WTC11 (cell line): Measurements from ENCODE around the gene HBG1.

Experiments
- JUN ChIP-seq: sonication (generic); formaldehyde crosslinking; IDR thresholded peaks from 2 replicates; pipeline ENCODE4 v1.8.0; 2023; ENCODE audit warnings: mild to moderate bottlenecking, missing genetic modification reagents
- ZNF423 ChIP-seq: fragments of 250-450 bp; sonication (Bioruptor Pico); IDR thresholded peaks from 2 replicates; pipeline ENCODE4 v2.1.2; 2022; ENCODE audit warnings: mild to moderate bottlenecking, moderate library complexity
- TF ChIP-seq, protein P1 (sequence below): sonication (generic); formaldehyde crosslinking; IDR thresholded peaks from 2 replicates; pipeline ENCODE4 v1.8.0; 2022; ENCODE audit warnings: mild to moderate bottlenecking, missing genetic modification reagents
- TF ChIP-seq, protein P2 (sequence below): sonication (generic); formaldehyde crosslinking; IDR thresholded peaks from 2 replicates; pipeline ENCODE4 v1.8.1; 2023; ENCODE audit warnings: mild to moderate bottlenecking, missing genetic modification reagents
- TF ChIP-seq, protein P3 (sequence below): fragments of 250-450 bp; sonication (Bioruptor Pico); IDR thresholded peaks from 2 replicates; pipeline ENCODE4 v1.9.0; 2021; ENCODE audit warnings: mild to moderate bottlenecking, borderline replicate concordance
- TF ChIP-seq, protein P4 (sequence below): sonication (generic); formaldehyde crosslinking; IDR thresholded peaks from 2 replicates; pipeline ENCODE4 v1.8.0; 2023; ENCODE audit warnings: missing genetic modification reagents
- TF ChIP-seq, protein P5 (sequence below): fragments of 200-600 bp; IDR thresholded peaks from 2 replicates; pipeline ENCODE4 v1.8.0; 2022; ENCODE audit warnings: antibody characterized with exemption

DNA sequence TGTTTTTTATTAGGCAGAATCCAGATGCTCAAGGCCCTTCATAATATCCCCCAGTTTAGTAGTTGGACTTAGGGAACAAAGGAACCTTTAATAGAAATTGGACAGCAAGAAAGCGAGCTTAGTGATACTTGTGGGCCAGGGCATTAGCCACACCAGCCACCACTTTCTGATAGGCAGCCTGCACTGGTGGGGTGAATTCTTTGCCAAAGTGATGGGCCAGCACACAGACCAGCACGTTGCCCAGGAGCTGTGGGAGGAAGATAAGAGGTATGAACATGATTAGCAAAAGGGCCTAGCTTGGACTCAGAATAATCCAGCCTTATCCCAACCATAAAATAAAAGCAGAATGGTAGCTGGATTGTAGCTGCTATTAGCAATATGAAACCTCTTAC lies 24.2 kb downstream of the HBG1 start:
- TF ChIP-seq, protein P1, sequence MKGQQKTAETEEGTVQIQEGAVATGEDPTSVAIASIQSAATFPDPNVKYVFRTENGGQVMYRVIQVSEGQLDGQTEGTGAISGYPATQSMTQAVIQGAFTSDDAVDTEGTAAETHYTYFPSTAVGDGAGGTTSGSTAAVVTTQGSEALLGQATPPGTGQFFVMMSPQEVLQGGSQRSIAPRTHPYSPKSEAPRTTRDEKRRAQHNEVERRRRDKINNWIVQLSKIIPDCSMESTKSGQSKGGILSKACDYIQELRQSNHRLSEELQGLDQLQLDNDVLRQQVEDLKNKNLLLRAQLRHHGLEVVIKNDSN (CRISPR knock-in tag) = no peak
- TF ChIP-seq, protein P2, sequence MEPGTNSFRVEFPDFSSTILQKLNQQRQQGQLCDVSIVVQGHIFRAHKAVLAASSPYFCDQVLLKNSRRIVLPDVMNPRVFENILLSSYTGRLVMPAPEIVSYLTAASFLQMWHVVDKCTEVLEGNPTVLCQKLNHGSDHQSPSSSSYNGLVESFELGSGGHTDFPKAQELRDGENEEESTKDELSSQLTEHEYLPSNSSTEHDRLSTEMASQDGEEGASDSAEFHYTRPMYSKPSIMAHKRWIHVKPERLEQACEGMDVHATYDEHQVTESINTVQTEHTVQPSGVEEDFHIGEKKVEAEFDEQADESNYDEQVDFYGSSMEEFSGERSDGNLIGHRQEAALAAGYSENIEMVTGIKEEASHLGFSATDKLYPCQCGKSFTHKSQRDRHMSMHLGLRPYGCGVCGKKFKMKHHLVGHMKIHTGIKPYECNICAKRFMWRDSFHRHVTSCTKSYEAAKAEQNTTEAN (CRISPR knock-in tag) = no peak
- TF ChIP-seq, protein P3, sequence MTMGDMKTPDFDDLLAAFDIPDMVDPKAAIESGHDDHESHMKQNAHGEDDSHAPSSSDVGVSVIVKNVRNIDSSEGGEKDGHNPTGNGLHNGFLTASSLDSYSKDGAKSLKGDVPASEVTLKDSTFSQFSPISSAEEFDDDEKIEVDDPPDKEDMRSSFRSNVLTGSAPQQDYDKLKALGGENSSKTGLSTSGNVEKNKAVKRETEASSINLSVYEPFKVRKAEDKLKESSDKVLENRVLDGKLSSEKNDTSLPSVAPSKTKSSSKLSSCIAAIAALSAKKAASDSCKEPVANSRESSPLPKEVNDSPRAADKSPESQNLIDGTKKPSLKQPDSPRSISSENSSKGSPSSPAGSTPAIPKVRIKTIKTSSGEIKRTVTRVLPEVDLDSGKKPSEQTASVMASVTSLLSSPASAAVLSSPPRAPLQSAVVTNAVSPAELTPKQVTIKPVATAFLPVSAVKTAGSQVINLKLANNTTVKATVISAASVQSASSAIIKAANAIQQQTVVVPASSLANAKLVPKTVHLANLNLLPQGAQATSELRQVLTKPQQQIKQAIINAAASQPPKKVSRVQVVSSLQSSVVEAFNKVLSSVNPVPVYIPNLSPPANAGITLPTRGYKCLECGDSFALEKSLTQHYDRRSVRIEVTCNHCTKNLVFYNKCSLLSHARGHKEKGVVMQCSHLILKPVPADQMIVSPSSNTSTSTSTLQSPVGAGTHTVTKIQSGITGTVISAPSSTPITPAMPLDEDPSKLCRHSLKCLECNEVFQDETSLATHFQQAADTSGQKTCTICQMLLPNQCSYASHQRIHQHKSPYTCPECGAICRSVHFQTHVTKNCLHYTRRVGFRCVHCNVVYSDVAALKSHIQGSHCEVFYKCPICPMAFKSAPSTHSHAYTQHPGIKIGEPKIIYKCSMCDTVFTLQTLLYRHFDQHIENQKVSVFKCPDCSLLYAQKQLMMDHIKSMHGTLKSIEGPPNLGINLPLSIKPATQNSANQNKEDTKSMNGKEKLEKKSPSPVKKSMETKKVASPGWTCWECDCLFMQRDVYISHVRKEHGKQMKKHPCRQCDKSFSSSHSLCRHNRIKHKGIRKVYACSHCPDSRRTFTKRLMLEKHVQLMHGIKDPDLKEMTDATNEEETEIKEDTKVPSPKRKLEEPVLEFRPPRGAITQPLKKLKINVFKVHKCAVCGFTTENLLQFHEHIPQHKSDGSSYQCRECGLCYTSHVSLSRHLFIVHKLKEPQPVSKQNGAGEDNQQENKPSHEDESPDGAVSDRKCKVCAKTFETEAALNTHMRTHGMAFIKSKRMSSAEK (CRISPR knock-in tag) = no peak
- no peak for TF ChIP-seq ZNF423 (CRISPR knock-in tag)
- no peak for TF ChIP-seq JUN
- TF ChIP-seq, protein P4, sequence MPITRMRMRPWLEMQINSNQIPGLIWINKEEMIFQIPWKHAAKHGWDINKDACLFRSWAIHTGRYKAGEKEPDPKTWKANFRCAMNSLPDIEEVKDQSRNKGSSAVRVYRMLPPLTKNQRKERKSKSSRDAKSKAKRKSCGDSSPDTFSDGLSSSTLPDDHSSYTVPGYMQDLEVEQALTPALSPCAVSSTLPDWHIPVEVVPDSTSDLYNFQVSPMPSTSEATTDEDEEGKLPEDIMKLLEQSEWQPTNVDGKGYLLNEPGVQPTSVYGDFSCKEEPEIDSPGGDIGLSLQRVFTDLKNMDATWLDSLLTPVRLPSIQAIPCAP (CRISPR knock-in tag) = no peak
- TF ChIP-seq, protein P5, sequence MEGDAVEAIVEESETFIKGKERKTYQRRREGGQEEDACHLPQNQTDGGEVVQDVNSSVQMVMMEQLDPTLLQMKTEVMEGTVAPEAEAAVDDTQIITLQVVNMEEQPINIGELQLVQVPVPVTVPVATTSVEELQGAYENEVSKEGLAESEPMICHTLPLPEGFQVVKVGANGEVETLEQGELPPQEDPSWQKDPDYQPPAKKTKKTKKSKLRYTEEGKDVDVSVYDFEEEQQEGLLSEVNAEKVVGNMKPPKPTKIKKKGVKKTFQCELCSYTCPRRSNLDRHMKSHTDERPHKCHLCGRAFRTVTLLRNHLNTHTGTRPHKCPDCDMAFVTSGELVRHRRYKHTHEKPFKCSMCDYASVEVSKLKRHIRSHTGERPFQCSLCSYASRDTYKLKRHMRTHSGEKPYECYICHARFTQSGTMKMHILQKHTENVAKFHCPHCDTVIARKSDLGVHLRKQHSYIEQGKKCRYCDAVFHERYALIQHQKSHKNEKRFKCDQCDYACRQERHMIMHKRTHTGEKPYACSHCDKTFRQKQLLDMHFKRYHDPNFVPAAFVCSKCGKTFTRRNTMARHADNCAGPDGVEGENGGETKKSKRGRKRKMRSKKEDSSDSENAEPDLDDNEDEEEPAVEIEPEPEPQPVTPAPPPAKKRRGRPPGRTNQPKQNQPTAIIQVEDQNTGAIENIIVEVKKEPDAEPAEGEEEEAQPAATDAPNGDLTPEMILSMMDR = no peak
